ENCODE data around the gene NANOG. TPM values are rescaled to one million over a fixed set of nuclear protein-coding genes. Genes with fewer than 3 reads are reported as not detected.
A peak's percentile ranks its signal among the peaks of the same experiment; 100 is the strongest.
"Not testable (repeated sequence)": the region's sequence is repeated elsewhere in the genome, so short reads cannot be mapped to it uniquely, and the experiment has no call there.

The NANOG gene
- polyA plus RNA-seq, 3 donors, result not detected

DNA sequence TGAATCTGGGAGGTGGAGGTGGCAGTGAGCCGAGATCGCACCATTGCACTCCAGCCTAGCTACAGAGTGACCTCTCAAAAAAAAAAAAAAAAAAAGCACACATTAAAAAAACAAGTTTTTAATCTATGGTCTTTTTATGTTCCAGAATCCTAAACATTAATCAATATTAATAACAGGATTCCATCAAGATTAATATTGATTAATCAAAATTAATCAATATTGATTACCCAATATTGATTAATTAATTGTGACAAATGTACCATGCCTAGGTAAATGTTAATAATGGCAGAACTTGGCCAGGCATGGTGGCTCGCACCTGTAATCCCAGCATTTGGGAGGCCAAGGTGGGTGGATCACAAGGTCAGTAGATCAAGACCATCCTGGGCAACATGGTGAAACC lies 7.9 kb upstream of the NANOG start:
- H3K36me3 Mint-ChIP-seq, result no peaks in the 10 kb centered on the region

DNA sequence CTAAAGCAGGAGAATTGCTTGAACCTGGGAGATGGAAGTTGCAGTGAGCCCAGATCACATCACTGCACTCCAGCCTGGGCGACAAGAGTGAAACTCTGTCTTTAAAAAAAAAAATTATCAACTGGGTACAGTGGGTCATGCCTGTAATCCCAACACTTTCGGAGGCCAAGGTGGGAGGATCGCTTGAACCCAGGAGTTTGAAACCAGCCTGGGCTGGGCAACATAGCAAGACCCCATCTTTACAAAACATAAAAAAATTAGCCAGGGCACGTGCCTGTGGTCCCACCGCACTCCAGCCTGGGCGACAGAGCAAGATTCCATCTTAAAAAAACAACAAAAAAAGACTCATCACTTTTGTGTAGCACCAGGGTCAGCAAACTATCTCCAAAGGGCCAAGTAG lies 7.1 kb upstream of the NANOG start:
- Histone ChIP-seq H2AFZ (ENCODE audit: insufficient read depth, low read depth, low read length, poor library complexity, severe bottlenecking) (no peak overlapping the region), H3K79me2 (ENCODE audit: insufficient read depth, low read length) (no peaks in the 10 kb centered on the region), H3K27ac (ENCODE audit: low read depth in 1 of 2, low read length in 2 of 2) (no peak overlapping the region), H3K9me3 (replicated peaks in 1 of 2; ENCODE audit: control insufficient read depth in 1 of 2, insufficient read depth in 1 of 2, low read length in 2 of 2) (no peaks in the 10 kb centered on the region), H3K4me2 (replicated peaks; ENCODE audit: extremely low read depth, low read length, poor library complexity, severe bottlenecking) (no peak overlapping the region), H3K36me3 (replicated peaks in 1 of 2; ENCODE audit: control insufficient read depth in 1 of 2, insufficient read depth in 2 of 2, low read length in 2 of 2) (no peaks in the 10 kb centered on the region), H3K4me1 (ENCODE audit: control insufficient read depth in 1 of 2, insufficient read depth in 2 of 2, low read length in 2 of 2) (peaks cover 9 to 11% of the 10 kb centered on the region in 2 donors), H3K27me3 (ENCODE audit: control insufficient read depth in 2 of 2, insufficient read depth in 2 of 2, low read length in 2 of 2) (no peaks in the 10 kb centered on the region), H3K9ac (ENCODE audit: insufficient read depth, low read length, poor library complexity, severe bottlenecking) (no peak overlapping the region), H3K4me3 (replicated peaks in 1 of 3; ENCODE audit: low read depth in 2 of 3, low read length in 3 of 3) (no peak overlapping the region), H4K20me1 (ENCODE audit: insufficient read depth, low read length) (no peaks in the 10 kb centered on the region)
- no peak for DNase-seq
- Mint-ChIP-seq H3K4me3 (no peak overlapping the region), H3K4me1 (peaks cover 12% of the 10 kb centered on the region), H3K9me3 (peaks cover 0 to 1% (median 0%) of the 10 kb centered on the region in 7 donors), H3K36me3 (no peaks in the 10 kb centered on the region), H3K27me3 (ENCODE audit: low read depth in 3 of 3) (peaks cover 0 to 2% (median 0%) of the 10 kb centered on the region in 3 donors), H3K27ac (no peak overlapping the region)
- TF ChIP-seq, protein P1, sequence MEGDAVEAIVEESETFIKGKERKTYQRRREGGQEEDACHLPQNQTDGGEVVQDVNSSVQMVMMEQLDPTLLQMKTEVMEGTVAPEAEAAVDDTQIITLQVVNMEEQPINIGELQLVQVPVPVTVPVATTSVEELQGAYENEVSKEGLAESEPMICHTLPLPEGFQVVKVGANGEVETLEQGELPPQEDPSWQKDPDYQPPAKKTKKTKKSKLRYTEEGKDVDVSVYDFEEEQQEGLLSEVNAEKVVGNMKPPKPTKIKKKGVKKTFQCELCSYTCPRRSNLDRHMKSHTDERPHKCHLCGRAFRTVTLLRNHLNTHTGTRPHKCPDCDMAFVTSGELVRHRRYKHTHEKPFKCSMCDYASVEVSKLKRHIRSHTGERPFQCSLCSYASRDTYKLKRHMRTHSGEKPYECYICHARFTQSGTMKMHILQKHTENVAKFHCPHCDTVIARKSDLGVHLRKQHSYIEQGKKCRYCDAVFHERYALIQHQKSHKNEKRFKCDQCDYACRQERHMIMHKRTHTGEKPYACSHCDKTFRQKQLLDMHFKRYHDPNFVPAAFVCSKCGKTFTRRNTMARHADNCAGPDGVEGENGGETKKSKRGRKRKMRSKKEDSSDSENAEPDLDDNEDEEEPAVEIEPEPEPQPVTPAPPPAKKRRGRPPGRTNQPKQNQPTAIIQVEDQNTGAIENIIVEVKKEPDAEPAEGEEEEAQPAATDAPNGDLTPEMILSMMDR (IDR thresholded peaks at IDR 0.05), result no peak
- WGBS (ENCODE audit: insufficient coverage), result 95% methylated on average over 6 of the region's 6 CpGs
- intact Hi-C loops (cut with micrococcal nuclease), result no loop called here

More for the DNA sequence above, 7.9 kb upstream of the NANOG start:
- H3K27ac ChIP-seq (ENCODE audit: low read depth in 1 of 2, low read length in 2 of 2), result no peak overlapping the region
- no peaks in the 10 kb centered on the region for H3K36me3 ChIP-seq (replicated peaks in 1 of 2; ENCODE audit: control insufficient read depth in 1 of 2, insufficient read depth in 2 of 2, low read length in 2 of 2)
- TF ChIP-seq, protein P1 (IDR thresholded peaks at IDR 0.05), result no peak
- no peaks in the 10 kb centered on the region for H3K9me3 ChIP-seq (replicated peaks in 1 of 2; ENCODE audit: control insufficient read depth in 1 of 2, insufficient read depth in 1 of 2, low read length in 2 of 2)
- no peak overlapping the region for H2AFZ ChIP-seq (ENCODE audit: insufficient read depth, low read depth, low read length, poor library complexity, severe bottlenecking)
- H3K4me1 Mint-ChIP-seq, result peaks cover 7% of the 10 kb centered on the region
- H3K27me3 Mint-ChIP-seq (ENCODE audit: low read depth in 3 of 3), result peaks cover 0 to 2% (median under 1%) of the 10 kb centered on the region in 3 donors
- H3K9ac ChIP-seq (ENCODE audit: insufficient read depth, low read length, poor library complexity, severe bottlenecking), result no peak overlapping the region
- intact Hi-C loops (cut with micrococcal nuclease), result no loop called here
- H3K4me1 ChIP-seq (ENCODE audit: control insufficient read depth in 1 of 2, insufficient read depth in 2 of 2, low read length in 2 of 2), result peaks cover 8 to 9% of the 10 kb centered on the region in 2 donors
- no peak overlapping the region for H3K27ac Mint-ChIP-seq
- H3K4me3 Mint-ChIP-seq, result no peak overlapping the region
- H4K20me1 ChIP-seq (ENCODE audit: insufficient read depth, low read length), result no peaks in the 10 kb centered on the region
- H3K9me3 Mint-ChIP-seq, result peaks cover 0 to 1% (median 0%) of the 10 kb centered on the region in 7 donors
- no peaks in the 10 kb centered on the region for H3K27me3 ChIP-seq (ENCODE audit: control insufficient read depth in 2 of 2, insufficient read depth in 2 of 2, low read length in 2 of 2)
- no peak for DNase-seq
- no peak overlapping the region for H3K4me2 ChIP-seq (replicated peaks; ENCODE audit: extremely low read depth, low read length, poor library complexity, severe bottlenecking)
- no peaks in the 10 kb centered on the region for H3K79me2 ChIP-seq (ENCODE audit: insufficient read depth, low read length)
- no CpG with 5 or more reads among the region's 3 CpGs for WGBS (ENCODE audit: insufficient coverage)
- no peak overlapping the region for H3K4me3 ChIP-seq (replicated peaks in 1 of 3; ENCODE audit: low read depth in 2 of 3, low read length in 3 of 3)

DNA sequence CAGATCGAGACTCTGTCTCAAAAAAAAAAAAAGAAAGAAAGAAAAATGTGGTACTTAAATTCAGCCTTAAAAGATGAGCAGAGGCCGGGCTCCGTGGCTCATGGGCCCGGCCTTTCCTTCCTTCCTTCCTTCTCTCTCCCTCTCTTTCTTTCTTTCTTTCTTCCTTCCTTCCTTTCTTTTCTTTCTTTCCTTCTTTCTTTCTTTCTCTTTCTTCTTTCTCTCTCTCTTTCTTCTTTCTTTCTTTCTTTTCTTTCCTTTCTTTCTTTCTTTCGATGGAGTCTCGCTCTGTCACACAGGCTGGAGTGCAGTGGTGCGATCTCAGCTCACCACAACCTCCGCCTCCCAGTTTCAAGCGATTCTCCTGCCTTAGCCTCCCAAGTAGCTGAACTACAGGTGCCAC lies 5.8 kb upstream of the NANOG start:
- H3K4me3 Mint-ChIP-seq; intact Hi-C loops (cut with micrococcal nuclease): not testable (repeated sequence)

More for the DNA sequence above, 5.8 kb upstream of the NANOG start:
- H3K4me2 ChIP-seq (replicated peaks; ENCODE audit: extremely low read depth, low read length, poor library complexity, severe bottlenecking); H3K36me3 ChIP-seq (replicated peaks in 1 of 2; ENCODE audit: control insufficient read depth in 1 of 2, insufficient read depth in 2 of 2, low read length in 2 of 2); H3K4me3 ChIP-seq (replicated peaks in 1 of 3; ENCODE audit: low read depth in 2 of 3, low read length in 3 of 3); H3K36me3 Mint-ChIP-seq; H3K9me3 ChIP-seq (replicated peaks in 1 of 2; ENCODE audit: control insufficient read depth in 1 of 2, insufficient read depth in 1 of 2, low read length in 2 of 2); H3K27me3 ChIP-seq (ENCODE audit: control insufficient read depth in 2 of 2, insufficient read depth in 2 of 2, low read length in 2 of 2); H3K9me3 Mint-ChIP-seq; H3K9ac ChIP-seq (ENCODE audit: insufficient read depth, low read length, poor library complexity, severe bottlenecking); H3K79me2 ChIP-seq (ENCODE audit: insufficient read depth, low read length); DNase-seq; H2AFZ ChIP-seq (ENCODE audit: insufficient read depth, low read depth, low read length, poor library complexity, severe bottlenecking); H4K20me1 ChIP-seq (ENCODE audit: insufficient read depth, low read length); H3K27ac ChIP-seq (ENCODE audit: low read depth in 1 of 2, low read length in 2 of 2); H3K27me3 Mint-ChIP-seq (ENCODE audit: low read depth in 3 of 3): not testable (repeated sequence)
- WGBS (ENCODE audit: insufficient coverage), result 88% methylated on average over 4 of the region's 9 CpGs
- peak overlapping the region in 1 of 7 donors; percentile 30 for H3K27ac Mint-ChIP-seq
- H3K4me1 Mint-ChIP-seq, result peaks cover 26% of the 10 kb centered on the region
- peaks cover 23 to 25% of the 10 kb centered on the region in 2 donors for H3K4me1 ChIP-seq (ENCODE audit: control insufficient read depth in 1 of 2, insufficient read depth in 2 of 2, low read length in 2 of 2)
